Tibial nerve (tissue), 4 donors: ENCODE data around the gene CTLA4. TPM values are rescaled to one million over a fixed set of nuclear protein-coding genes. Genes with fewer than 3 reads are reported as not detected.

ENCODE experiments used
- DNase-seq, 2 donors: peaks; one replicate each; pipeline ENCODE4 v3.0.0-alpha.2; 2019; ENCODE audit warnings: low spot score in 2 of 2
- H3K27ac ChIP-seq, 4 donors: fragments of 200-600 bp; sonication (generic) in 3 of 4; one replicate each; pipeline ENCODE4 v1.5.1; 2017 to 2019; ENCODE audit warnings: mild to moderate bottlenecking in 1 of 4
- H3K27me3 ChIP-seq, 2 donors: fragments of 200-600 bp; sonication (generic) in 1 of 2; one replicate each; pipeline versions ENCODE4 v1.5.1 to v1.6.0; 2017 to 2019
- H3K36me3 ChIP-seq, 3 donors: fragments of 200-600 bp; sonication (generic); one replicate each; pipeline ENCODE4 v1.5.1; 2018 to 2019
- H3K4me1 ChIP-seq, 4 donors: fragments of 200-600 bp; sonication (generic) in 3 of 4; one replicate each; pipeline ENCODE4 v1.5.1; 2017 to 2019
- H3K4me3 ChIP-seq, 4 donors: fragments of 200-600 bp; sonication (generic) in 3 of 4; one replicate each; pipeline ENCODE4 v1.5.1; 2017 to 2019; ENCODE audit warnings: mild to moderate bottlenecking in 1 of 4, moderate library complexity in 1 of 4
- H3K9me3 ChIP-seq, 4 donors: fragments of 200-600 bp; sonication (generic) in 3 of 4; one replicate each; pipeline ENCODE4 v1.5.1; 2017 to 2019
- EP300 ChIP-seq, 2 donors: sonication (generic); formaldehyde crosslinking; IDR thresholded peaks; one replicate each; pipeline ENCODE4 v1.6.1; 2017; ENCODE audit warnings: antibody characterized with exemption in 2 of 2, mild to moderate bottlenecking in 1 of 2
- POLR2A ChIP-seq, 2 donors: fragments of 450-650 bp; IDR thresholded peaks; one replicate each; pipeline ENCODE4 v1.6.1; 2017; ENCODE audit warnings: antibody characterized with exemption in 2 of 2, mild to moderate bottlenecking in 2 of 2, moderate library complexity in 2 of 2
- WGBS, 2 donors: methylation state at CpG; one replicate each; pipeline ENCODE4 v1.1.5; 2018; 5-methylcytosine and 5-hydroxymethylcytosine counted together
- total RNA-seq, 4 donors: library from RNA; depleted of rRNA; stranded (reverse); fragments of >200 nt; gene quantifications; one replicate each; pipeline ENCODE4 v1.1.0, GENCODE V29; 2016
- TF ChIP-seq, protein P1 (sequence below), 5 experiments: fragments of 200-600 bp in 3 of 5; fragments of 450-650 bp in 2 of 5; sonication (generic) in 3 of 5; IDR thresholded peaks; one replicate each; pipeline ENCODE4 v1.5.1; 2016 to 2019; ENCODE audit warnings: antibody characterized with exemption in 5 of 5, mild to moderate bottlenecking in 3 of 5, moderate library complexity in 2 of 5

The CTLA4 gene
- total RNA-seq, 4 donors from 2014 or later: not detected

DNA sequence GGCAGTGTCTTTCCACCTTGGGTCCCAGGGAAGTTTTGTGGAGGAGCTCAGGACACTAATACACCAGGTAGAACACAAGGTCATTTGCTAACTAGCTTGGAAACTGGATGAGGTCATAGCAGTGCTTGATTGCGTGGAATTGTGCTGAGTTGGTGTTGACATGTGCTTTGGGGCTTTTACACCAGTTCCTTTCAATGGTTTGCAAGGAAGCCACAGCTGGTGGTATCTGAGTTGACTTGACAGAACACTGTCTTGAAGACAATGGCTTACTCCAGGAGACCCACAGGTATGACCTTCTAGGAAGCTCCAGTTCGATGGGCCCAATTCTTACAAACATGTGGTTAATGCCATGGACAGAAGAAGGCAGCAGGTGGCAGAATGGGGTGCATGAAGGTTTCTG, 5.9 kb downstream of the CTLA4 start:
- 82 to 88% methylated on average over 2 of the region's 2 CpGs for WGBS, 2 donors
- TF ChIP-seq POLR2A (IDR thresholded peaks at IDR 0.05) (no peak), EP300 (IDR thresholded peaks at IDR 0.05) (no peak)
- TF ChIP-seq, protein P1, sequence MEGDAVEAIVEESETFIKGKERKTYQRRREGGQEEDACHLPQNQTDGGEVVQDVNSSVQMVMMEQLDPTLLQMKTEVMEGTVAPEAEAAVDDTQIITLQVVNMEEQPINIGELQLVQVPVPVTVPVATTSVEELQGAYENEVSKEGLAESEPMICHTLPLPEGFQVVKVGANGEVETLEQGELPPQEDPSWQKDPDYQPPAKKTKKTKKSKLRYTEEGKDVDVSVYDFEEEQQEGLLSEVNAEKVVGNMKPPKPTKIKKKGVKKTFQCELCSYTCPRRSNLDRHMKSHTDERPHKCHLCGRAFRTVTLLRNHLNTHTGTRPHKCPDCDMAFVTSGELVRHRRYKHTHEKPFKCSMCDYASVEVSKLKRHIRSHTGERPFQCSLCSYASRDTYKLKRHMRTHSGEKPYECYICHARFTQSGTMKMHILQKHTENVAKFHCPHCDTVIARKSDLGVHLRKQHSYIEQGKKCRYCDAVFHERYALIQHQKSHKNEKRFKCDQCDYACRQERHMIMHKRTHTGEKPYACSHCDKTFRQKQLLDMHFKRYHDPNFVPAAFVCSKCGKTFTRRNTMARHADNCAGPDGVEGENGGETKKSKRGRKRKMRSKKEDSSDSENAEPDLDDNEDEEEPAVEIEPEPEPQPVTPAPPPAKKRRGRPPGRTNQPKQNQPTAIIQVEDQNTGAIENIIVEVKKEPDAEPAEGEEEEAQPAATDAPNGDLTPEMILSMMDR (IDR thresholded peaks at IDR 0.05): no peak
- no peak for DNase-seq

DNA sequence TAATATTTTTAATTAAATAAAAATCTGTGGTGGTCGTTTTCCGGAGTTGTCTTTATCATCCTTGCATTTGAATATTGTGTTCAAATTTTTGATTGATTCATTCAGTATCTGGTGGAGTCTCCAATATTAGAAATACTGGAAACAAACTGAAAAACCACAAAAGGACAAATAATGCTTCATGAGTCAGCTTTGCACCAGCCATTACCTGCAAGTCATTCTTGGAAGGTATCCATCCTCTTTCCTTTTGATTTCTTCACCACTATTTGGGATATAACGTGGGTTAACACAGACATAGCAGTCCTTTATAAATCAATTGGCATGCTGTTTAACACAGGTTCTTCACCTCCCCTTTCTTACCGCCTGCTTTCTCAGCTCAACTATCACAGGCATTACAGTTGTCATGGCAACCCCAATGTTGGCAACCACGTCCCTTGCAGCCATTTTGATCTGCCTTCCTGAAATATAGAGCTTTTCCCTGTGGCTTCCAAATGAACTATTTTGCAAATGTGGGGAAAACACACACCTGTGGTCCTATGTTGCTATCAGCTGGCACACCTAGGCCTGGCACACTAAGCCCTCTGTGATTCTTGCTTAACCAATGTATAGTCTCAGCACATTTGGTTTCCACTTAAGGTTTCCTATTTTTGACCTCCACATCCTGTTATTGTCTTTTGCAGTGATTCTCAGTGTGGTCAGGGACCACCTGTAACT, 6.5 kb downstream of the CTLA4 start:
- 75 to 80% methylated on average over 5 of the region's 5 CpGs for WGBS, 2 donors
- TF ChIP-seq EP300 (IDR thresholded peaks at IDR 0.05): no peak
- TF ChIP-seq, protein P1 (IDR thresholded peaks at IDR 0.05): no peak
- TF ChIP-seq POLR2A (IDR thresholded peaks at IDR 0.05): no peak
- no peaks in the 10 kb centered on the region for H3K36me3 ChIP-seq
- no peak overlapping the region for H3K4me3 ChIP-seq
- H3K27ac ChIP-seq: no peak overlapping the region
- no peak for DNase-seq
- H3K4me1 ChIP-seq: no peaks in the 10 kb centered on the region
- H3K27me3 ChIP-seq: no peaks in the 10 kb centered on the region
- no peaks in the 10 kb centered on the region for H3K9me3 ChIP-seq

More for the DNA sequence above, 5.9 kb downstream of the CTLA4 start:
- Histone ChIP-seq H3K27ac (no peak overlapping the region), H3K4me1 (no peaks in the 10 kb centered on the region), H3K36me3 (no peaks in the 10 kb centered on the region), H3K4me3 (no peak overlapping the region), H3K27me3 (no peaks in the 10 kb centered on the region), H3K9me3 (no peaks in the 10 kb centered on the region)

DNA sequence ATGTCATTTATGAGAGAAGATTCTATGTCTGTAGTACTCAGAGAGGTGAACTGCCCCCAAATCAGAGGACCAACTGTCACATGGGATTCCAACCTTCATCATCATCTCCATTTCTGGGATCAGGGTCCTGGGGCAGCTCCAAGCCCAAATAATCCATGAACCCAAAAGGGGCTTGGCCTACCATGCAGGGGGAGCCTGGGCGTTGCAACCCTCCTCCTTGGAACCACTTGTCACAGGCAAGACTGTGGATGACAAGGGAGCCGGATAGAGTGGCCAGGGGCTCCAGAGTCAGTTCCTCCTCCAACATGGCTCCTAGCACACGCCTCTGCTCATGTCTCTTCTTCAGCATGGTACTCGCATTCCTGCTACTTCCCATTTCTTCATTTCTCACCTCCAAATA, 7.9 kb downstream of the CTLA4 start:
- no peak for DNase-seq
- no peak overlapping the region for H3K4me3 ChIP-seq
- H3K9me3 ChIP-seq: no peaks in the 10 kb centered on the region
- TF ChIP-seq POLR2A (IDR thresholded peaks at IDR 0.05) (no peak), EP300 (IDR thresholded peaks at IDR 0.05) (no peak)
- TF ChIP-seq, protein P1 (IDR thresholded peaks at IDR 0.05): no peak
- H3K27me3 ChIP-seq: no peaks in the 10 kb centered on the region
- H3K4me1 ChIP-seq: no peaks in the 10 kb centered on the region
- no peaks in the 10 kb centered on the region for H3K36me3 ChIP-seq
- no peak overlapping the region for H3K27ac ChIP-seq
- WGBS, 2 donors: 96 to 100% methylated on average over 4 of the region's 4 CpGs

DNA sequence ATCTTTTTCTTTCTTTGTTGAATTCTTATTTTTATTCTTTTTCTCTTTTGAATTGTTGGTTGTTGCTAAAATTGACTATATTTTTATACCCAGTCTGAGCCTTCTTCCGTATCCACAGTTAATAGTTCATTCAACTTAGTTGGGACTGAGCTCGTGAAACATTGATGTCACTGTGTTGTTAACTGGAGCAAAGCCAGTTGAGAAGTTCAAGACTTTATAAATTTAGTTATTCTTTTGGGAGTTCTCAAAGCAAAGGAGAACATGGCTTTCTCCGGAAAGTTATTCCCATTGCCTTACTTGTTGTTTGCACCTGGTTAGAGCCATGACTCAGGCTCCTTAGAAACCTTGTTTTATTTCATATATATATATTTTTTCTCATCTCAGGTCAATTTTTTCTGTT, 8.8 kb downstream of the CTLA4 start:
- no peak for DNase-seq
- Histone ChIP-seq H3K9me3 (no peaks in the 10 kb centered on the region), H3K36me3 (no peaks in the 10 kb centered on the region), H3K27ac (no peak overlapping the region), H3K4me1 (no peaks in the 10 kb centered on the region), H3K27me3 (no peaks in the 10 kb centered on the region), H3K4me3 (no peak overlapping the region)
- WGBS, 2 donors: 34 to 41% methylated on average over 3 of the region's 3 CpGs
- TF ChIP-seq, protein P1 (IDR thresholded peaks at IDR 0.05): no peak
- no peak for TF ChIP-seq EP300 (IDR thresholded peaks at IDR 0.05)
- TF ChIP-seq POLR2A (IDR thresholded peaks at IDR 0.05): no peak

DNA sequence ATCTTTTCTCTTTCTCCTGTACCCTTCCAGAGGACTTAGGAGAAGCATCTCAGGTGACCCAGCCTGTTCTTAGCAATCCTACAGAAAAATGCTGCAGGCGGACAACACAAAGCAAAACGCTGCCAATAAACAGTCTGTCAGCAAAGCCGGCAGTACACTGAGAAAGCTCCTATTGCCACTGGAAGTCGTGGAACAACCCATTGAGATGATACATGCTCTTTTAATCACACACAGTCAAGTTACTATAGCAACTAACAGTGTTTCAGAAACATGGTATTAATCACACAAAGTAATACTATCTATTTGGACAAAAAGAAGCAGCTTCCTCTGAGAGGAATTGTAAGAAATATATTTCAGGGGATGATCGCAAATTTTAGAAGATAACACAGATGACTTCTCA, 10.5 kb downstream of the CTLA4 start:
- WGBS, 2 donors: 41 to 42% methylated on average over 5 of the region's 5 CpGs
- Histone ChIP-seq H3K27ac (no peak overlapping the region), H3K36me3 (no peaks in the 10 kb centered on the region), H3K27me3 (no peaks in the 10 kb centered on the region), H3K4me1 (no peaks in the 10 kb centered on the region), H3K9me3 (no peaks in the 10 kb centered on the region), H3K4me3 (no peak overlapping the region)
- DNase-seq: no peak
- TF ChIP-seq EP300 (IDR thresholded peaks at IDR 0.05) (no peak), POLR2A (IDR thresholded peaks at IDR 0.05) (no peak)
- TF ChIP-seq, protein P1 (IDR thresholded peaks at IDR 0.05): no peak
